ENCODE results near the gene ANKLE2. TPM values are rescaled to one million over a fixed set of nuclear protein-coding genes. Genes with fewer than 3 reads are reported as not detected.

Gene ANKLE2
- polyA plus RNA-seq, 1 donor from 2014 or later = 72.3 TPM

DNA sequence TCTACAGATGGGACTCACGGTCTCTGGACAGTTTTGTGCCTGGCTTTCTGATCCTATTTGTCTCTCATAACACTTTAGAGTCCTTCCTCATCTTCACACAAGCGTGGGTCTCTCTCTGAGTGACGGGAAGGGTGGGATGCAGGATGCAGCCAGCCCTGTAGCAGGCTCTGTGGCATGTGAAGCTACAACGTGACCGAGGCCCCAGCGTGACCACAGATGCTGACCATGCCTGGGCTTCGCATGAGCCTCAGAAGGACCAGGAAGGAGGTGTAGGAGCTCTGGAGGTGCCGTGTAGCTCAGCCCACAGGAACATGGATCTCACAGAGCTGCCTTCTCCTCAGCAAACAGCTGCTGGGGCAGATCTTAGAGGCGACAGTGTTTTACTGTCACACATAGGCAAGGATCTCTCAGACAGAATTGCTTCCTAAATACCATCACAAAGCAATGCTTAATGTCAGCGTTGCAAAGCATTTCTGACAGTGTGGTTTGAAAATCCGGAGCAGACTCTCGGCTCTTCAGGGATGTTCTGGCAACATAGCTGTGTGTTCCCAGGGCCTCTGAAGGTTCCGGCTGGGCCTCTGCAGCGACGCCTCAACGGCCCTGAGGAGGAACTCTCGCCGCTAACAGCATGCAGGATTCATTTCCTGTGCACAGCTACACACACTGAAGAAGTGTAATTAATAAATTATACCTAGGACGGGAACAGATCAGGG is 21.9 kb downstream of the ANKLE2 start:
- Histone ChIP-seq H3K9me2 (ENCODE audit: insufficient read depth, low read length) (no peaks in the 10 kb centered on the region), H3K9ac (ENCODE audit: low read length) (no peak overlapping the region), H4K20me1 (ENCODE audit: insufficient read depth) (no peaks in the 10 kb centered on the region), H3K79me2 (replicated peaks; ENCODE audit: insufficient read depth, low read length) (no peaks in the 10 kb centered on the region), H3K9me3 (ENCODE audit: low read length) (no peaks in the 10 kb centered on the region), H3K36me3 (ENCODE audit: insufficient read depth, low read length) (peaks cover 6% of the 10 kb centered on the region), H3K27me3 (ENCODE audit: insufficient read depth, low read depth, low read length) (no peaks in the 10 kb centered on the region), H3K4me2 (ENCODE audit: low read length) (no peak overlapping the region), H3F3A (ENCODE audit: insufficient read depth, low read length, poor library complexity, severe bottlenecking) (no peaks in the 10 kb centered on the region), H3K4me3 (ENCODE audit: low read length) (no peak overlapping the region), H2AFZ (ENCODE audit: low read depth, low read length) (no peak overlapping the region), H3K27ac (ENCODE audit: low read length) (no peak overlapping the region)
- TF ChIP-seq, protein P1, sequence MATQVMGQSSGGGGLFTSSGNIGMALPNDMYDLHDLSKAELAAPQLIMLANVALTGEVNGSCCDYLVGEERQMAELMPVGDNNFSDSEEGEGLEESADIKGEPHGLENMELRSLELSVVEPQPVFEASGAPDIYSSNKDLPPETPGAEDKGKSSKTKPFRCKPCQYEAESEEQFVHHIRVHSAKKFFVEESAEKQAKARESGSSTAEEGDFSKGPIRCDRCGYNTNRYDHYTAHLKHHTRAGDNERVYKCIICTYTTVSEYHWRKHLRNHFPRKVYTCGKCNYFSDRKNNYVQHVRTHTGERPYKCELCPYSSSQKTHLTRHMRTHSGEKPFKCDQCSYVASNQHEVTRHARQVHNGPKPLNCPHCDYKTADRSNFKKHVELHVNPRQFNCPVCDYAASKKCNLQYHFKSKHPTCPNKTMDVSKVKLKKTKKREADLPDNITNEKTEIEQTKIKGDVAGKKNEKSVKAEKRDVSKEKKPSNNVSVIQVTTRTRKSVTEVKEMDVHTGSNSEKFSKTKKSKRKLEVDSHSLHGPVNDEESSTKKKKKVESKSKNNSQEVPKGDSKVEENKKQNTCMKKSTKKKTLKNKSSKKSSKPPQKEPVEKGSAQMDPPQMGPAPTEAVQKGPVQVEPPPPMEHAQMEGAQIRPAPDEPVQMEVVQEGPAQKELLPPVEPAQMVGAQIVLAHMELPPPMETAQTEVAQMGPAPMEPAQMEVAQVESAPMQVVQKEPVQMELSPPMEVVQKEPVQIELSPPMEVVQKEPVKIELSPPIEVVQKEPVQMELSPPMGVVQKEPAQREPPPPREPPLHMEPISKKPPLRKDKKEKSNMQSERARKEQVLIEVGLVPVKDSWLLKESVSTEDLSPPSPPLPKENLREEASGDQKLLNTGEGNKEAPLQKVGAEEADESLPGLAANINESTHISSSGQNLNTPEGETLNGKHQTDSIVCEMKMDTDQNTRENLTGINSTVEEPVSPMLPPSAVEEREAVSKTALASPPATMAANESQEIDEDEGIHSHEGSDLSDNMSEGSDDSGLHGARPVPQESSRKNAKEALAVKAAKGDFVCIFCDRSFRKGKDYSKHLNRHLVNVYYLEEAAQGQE (IDR thresholded peaks at IDR 0.05; ENCODE audit: borderline replicate concordance) = no peak
- TF ChIP-seq, protein P2, sequence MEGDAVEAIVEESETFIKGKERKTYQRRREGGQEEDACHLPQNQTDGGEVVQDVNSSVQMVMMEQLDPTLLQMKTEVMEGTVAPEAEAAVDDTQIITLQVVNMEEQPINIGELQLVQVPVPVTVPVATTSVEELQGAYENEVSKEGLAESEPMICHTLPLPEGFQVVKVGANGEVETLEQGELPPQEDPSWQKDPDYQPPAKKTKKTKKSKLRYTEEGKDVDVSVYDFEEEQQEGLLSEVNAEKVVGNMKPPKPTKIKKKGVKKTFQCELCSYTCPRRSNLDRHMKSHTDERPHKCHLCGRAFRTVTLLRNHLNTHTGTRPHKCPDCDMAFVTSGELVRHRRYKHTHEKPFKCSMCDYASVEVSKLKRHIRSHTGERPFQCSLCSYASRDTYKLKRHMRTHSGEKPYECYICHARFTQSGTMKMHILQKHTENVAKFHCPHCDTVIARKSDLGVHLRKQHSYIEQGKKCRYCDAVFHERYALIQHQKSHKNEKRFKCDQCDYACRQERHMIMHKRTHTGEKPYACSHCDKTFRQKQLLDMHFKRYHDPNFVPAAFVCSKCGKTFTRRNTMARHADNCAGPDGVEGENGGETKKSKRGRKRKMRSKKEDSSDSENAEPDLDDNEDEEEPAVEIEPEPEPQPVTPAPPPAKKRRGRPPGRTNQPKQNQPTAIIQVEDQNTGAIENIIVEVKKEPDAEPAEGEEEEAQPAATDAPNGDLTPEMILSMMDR (IDR thresholded peaks at IDR 0.05; ENCODE audit: poor library complexity, severe bottlenecking) = no peak
- TF ChIP-seq EP300 (conservative IDR thresholded peaks at IDR 0.05; ENCODE audit: poor library complexity, severe bottlenecking) = no peak
- TF ChIP-seq POLR2AphosphoS5 (IDR thresholded peaks at IDR 0.05) = no peak
- TF ChIP-seq MXI1 (conservative IDR thresholded peaks at IDR 0.05; ENCODE audit: poor library complexity, severe bottlenecking) = no peak
- TF ChIP-seq TAF1 (IDR thresholded peaks at IDR 0.05; ENCODE audit: low read depth) = no peak
- TF ChIP-seq EZH2 (IDR thresholded peaks at IDR 0.05; ENCODE audit: borderline replicate concordance, insufficient read depth, low read length, poor library complexity, severe bottlenecking) = no peak
- TF ChIP-seq SMC3 (conservative IDR thresholded peaks at IDR 0.05; ENCODE audit: poor library complexity) = no peak

DNA sequence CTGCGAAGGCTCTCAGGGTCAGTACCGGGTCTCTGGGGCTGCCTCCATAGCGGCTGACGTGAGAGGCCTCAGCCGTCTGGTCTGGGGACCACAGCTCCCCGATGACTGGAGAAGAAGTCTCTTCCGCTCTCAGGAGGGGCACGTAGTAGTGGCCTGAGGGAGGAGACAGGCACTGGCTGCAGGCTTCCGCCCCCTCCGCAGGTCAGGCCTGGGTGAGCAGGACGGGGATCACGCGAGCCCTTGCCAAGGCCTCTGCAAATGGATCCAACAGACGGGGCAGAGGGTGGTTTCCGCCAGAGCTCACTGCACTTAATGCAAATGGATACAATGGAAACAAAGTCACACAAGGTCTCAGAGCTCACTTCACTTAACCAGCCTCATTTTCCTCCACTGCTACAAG is 24.7 kb downstream of the ANKLE2 start:
- Histone ChIP-seq H3K9ac (ENCODE audit: low read length) (no peak overlapping the region), H3F3A (ENCODE audit: insufficient read depth, low read length, poor library complexity, severe bottlenecking) (no peaks in the 10 kb centered on the region), H3K79me2 (replicated peaks; ENCODE audit: insufficient read depth, low read length) (no peaks in the 10 kb centered on the region), H3K4me3 (ENCODE audit: low read length) (no peak overlapping the region), H3K27me3 (ENCODE audit: insufficient read depth, low read depth, low read length) (no peaks in the 10 kb centered on the region), H3K4me2 (ENCODE audit: low read length) (no peak overlapping the region), H3K9me3 (ENCODE audit: low read length) (no peaks in the 10 kb centered on the region), H3K9me2 (ENCODE audit: insufficient read depth, low read length) (no peaks in the 10 kb centered on the region), H2AFZ (ENCODE audit: low read depth, low read length) (no peak overlapping the region), H3K36me3 (ENCODE audit: insufficient read depth, low read length) (peaks cover 6% of the 10 kb centered on the region), H4K20me1 (ENCODE audit: insufficient read depth) (no peaks in the 10 kb centered on the region), H3K27ac (ENCODE audit: low read length) (no peak overlapping the region)
- TF ChIP-seq SMC3 (conservative IDR thresholded peaks at IDR 0.05; ENCODE audit: poor library complexity) (no peak), EZH2 (IDR thresholded peaks at IDR 0.05; ENCODE audit: borderline replicate concordance, insufficient read depth, low read length, poor library complexity, severe bottlenecking) (no peak), TAF1 (IDR thresholded peaks at IDR 0.05; ENCODE audit: low read depth) (no peak), MXI1 (conservative IDR thresholded peaks at IDR 0.05; ENCODE audit: poor library complexity, severe bottlenecking) (no peak), POLR2AphosphoS5 (IDR thresholded peaks at IDR 0.05) (no peak), EP300 (conservative IDR thresholded peaks at IDR 0.05; ENCODE audit: poor library complexity, severe bottlenecking) (no peak)
- TF ChIP-seq, protein P2 (IDR thresholded peaks at IDR 0.05; ENCODE audit: poor library complexity, severe bottlenecking) = no peak
- TF ChIP-seq, protein P1 (IDR thresholded peaks at IDR 0.05; ENCODE audit: borderline replicate concordance) = no peak

All from neural cell (in vitro differentiated cells).